Neuronal stem cell (in vitro differentiated cells): ENCODE measurements around the gene AIM2.

Experiments used
- DNase-seq: peaks from one replicate; pipeline ENCODE4 v3.0.0-alpha.2; 2013; ENCODE audit warnings: low spot score
- H2AFZ ChIP-seq: one replicate; pipeline ENCODE4 v1.6.1; 2013; ENCODE audit warnings: mild to moderate bottlenecking, low read length, inconsistent platforms
- H2AK5ac ChIP-seq: 2 replicates; pipeline ENCODE4 v1.6.1; 2013; ENCODE audit warnings: low read depth, mild to moderate bottlenecking, inconsistent platforms, low read length, moderate library complexity, mixed read lengths
- H2BK120ac ChIP-seq: 2 replicates; pipeline ENCODE4 v1.6.1; 2013; ENCODE audit warnings: low read depth, mild to moderate bottlenecking, inconsistent platforms, low read length, moderate library complexity, mixed read lengths
- H2BK12ac ChIP-seq: one replicate; pipeline ENCODE4 v1.6.1; 2013; ENCODE audit warnings: low read length, inconsistent platforms
- H2BK15ac ChIP-seq: 2 replicates; pipeline ENCODE4 v1.6.1; 2013; ENCODE audit warnings: mild to moderate bottlenecking, low read length, inconsistent platforms, mixed read lengths
- H2BK5ac ChIP-seq: one replicate; pipeline ENCODE4 v1.6.1; 2013; ENCODE audit warnings: inconsistent platforms, mild to moderate bottlenecking, low read length, moderate library complexity
- H3K14ac ChIP-seq: one replicate; pipeline ENCODE4 v1.6.1; 2013; ENCODE audit warnings: low read length, inconsistent platforms
- H3K18ac ChIP-seq: 2 replicates; pipeline ENCODE4 v1.6.1; 2013; ENCODE audit warnings: low read length, inconsistent platforms
- H3K23ac ChIP-seq: 2 replicates; pipeline ENCODE4 v1.6.1; 2013; ENCODE audit warnings: low read depth, mild to moderate bottlenecking, mixed read lengths, low read length, inconsistent platforms; ENCODE audit not compliant: poor library complexity
- H3K27ac ChIP-seq: replicated peaks from 3 replicates; pipeline ENCODE4 v1.5.1; 2013; ENCODE audit warnings: low read length, inconsistent platforms
- H3K27me3 ChIP-seq, 3 experiments: 2 replicates each; pipeline ENCODE4 v1.6.1; 2013; ENCODE audit warnings: low read length in 3 of 3, mild to moderate bottlenecking in 2 of 3, inconsistent platforms in 1 of 3, low read depth in 1 of 3, mixed read lengths in 1 of 3, moderate library complexity in 1 of 3; ENCODE audit not compliant: control insufficient read depth in 3 of 3, insufficient read depth in 3 of 3
- H3K36me3 ChIP-seq, 2 donors: replicated peaks in 1 of 2; 2 replicates each; pipeline ENCODE4 v1.6.1; 2013; ENCODE audit warnings: low read length in 2 of 2; ENCODE audit not compliant: control insufficient read depth in 2 of 2, insufficient read depth in 2 of 2
- H3K4ac ChIP-seq: 2 replicates; pipeline ENCODE4 v1.6.1; 2013; ENCODE audit warnings: inconsistent platforms, mild to moderate bottlenecking, low read length, moderate library complexity
- H3K4me1 ChIP-seq, 2 donors: 1 replicate in 1 of 2; 2 replicates in 1 of 2; pipeline ENCODE4 v1.6.1; 2013; ENCODE audit warnings: low read length in 2 of 2, low read depth in 1 of 2; ENCODE audit not compliant: control insufficient read depth in 2 of 2, insufficient read depth in 1 of 2
- H3K4me2 ChIP-seq: one replicate; pipeline ENCODE4 v1.6.1; 2013; ENCODE audit warnings: mild to moderate bottlenecking, low read length, inconsistent platforms; ENCODE audit not compliant: insufficient read depth, poor library complexity, severe bottlenecking
- H3K4me3 ChIP-seq, 2 donors: 2 replicates each; pipeline ENCODE4 v1.5.1; 2013; ENCODE audit warnings: low read length in 2 of 2, mild to moderate bottlenecking in 2 of 2, inconsistent platforms in 1 of 2, moderate library complexity in 1 of 2
- H3K79me1 ChIP-seq: one replicate; pipeline ENCODE4 v1.6.1; 2013; ENCODE audit warnings: low read depth, mild to moderate bottlenecking, inconsistent platforms, low read length, moderate library complexity
- H3K9ac ChIP-seq: one replicate; pipeline ENCODE4 v1.6.1; 2013; ENCODE audit warnings: mild to moderate bottlenecking, low read depth, low read length, inconsistent platforms; ENCODE audit not compliant: poor library complexity
- H3K9me3 ChIP-seq, 2 donors: replicated peaks in 1 of 2; 2 replicates each; pipeline versions ENCODE3 to v1.6.1; 2013; ENCODE audit warnings: low read length in 2 of 2, mild to moderate bottlenecking in 2 of 2, inconsistent platforms in 1 of 2, low read depth in 1 of 2, mixed read lengths in 1 of 2, moderate library complexity in 1 of 2; ENCODE audit not compliant: control insufficient read depth in 2 of 2, insufficient read depth in 1 of 2
- H4K8ac ChIP-seq: one replicate; pipeline ENCODE4 v1.6.1; 2013; ENCODE audit warnings: low read depth, mild to moderate bottlenecking, inconsistent platforms, low read length, moderate library complexity
- H4K91ac ChIP-seq: one replicate; pipeline ENCODE4 v1.6.1; 2013; ENCODE audit warnings: low read length, low read depth, mild to moderate bottlenecking, inconsistent platforms; ENCODE audit not compliant: poor library complexity
- WGBS, 2 donors: extraction: QIAGEN DNeasy Blood & Tissue Kit; methylation state at CpG; one replicate each; pipeline ENCODE4 v1.1.7; 2013; ENCODE audit warnings: missing lambda C conversion rate in 2 of 2, mixed read lengths in 1 of 2; ENCODE audit not compliant: insufficient read length in 2 of 2, insufficient replicate concordance in 1 of 2; ENCODE audit errors: extremely low coverage in 2 of 2; 5-methylcytosine and 5-hydroxymethylcytosine counted together

Gene AIM2

GRCh38 chr1:159056069-159056698, 20.4 kb downstream of the AIM2 start:
- Histone ChIP-seq H3K4ac (no peak overlapping the region), H3K27ac (no peak overlapping the region)

GRCh38 chr1:159055181-159055641, 21.4 kb downstream of the AIM2 start:
- no peak for DNase-seq
- Histone ChIP-seq H3K9me3 (peaks cover 0 to 3% of the 10 kb centered on the region in 2 donors), H3K9ac (no peak overlapping the region), H3K4me1 (no peaks in the 10 kb centered on the region), H3K79me1 (peaks cover 2% of the 10 kb centered on the region), H2BK5ac (no peak overlapping the region), H4K8ac (no peak overlapping the region), H3K27me3 (no peaks in the 10 kb centered on the region), H3K23ac (no peak overlapping the region), H2AK5ac (no peak overlapping the region), H2BK15ac (no peak overlapping the region), H2BK120ac (no peak overlapping the region), H4K91ac (no peak overlapping the region), H2BK12ac (no peak overlapping the region), H3K4me2 (no peak overlapping the region), H3K14ac (no peak overlapping the region), H3K4ac (no peak overlapping the region), H3K36me3 (peaks cover 0 to 43% of the 10 kb centered on the region in 2 donors), H3K4me3 (no peak overlapping the region), H2AFZ (no peak overlapping the region), H3K27ac (no peak overlapping the region), H3K18ac (no peak overlapping the region)
- WGBS, 2 donors: no CpG with 5 or more reads among the region's 5 CpGs

More at GRCh38 chr1:159056069-159056698, 20.4 kb downstream of the AIM2 start:
- H4K8ac ChIP-seq: no peak overlapping the region
- H3K9me3 ChIP-seq: peaks cover 0 to 3% of the 10 kb centered on the region in 2 donors
- WGBS, 2 donors: no CpG with 5 or more reads among the region's 7 CpGs
- H3K4me1 ChIP-seq: no peaks in the 10 kb centered on the region
- H3K79me1 ChIP-seq: no peaks in the 10 kb centered on the region
- no peak overlapping the region for H2BK5ac ChIP-seq
- H3K23ac ChIP-seq: no peak overlapping the region
- H3K4me3 ChIP-seq: no peak overlapping the region
- no peak for DNase-seq
- no peak overlapping the region for H2AK5ac ChIP-seq
- no peak overlapping the region for H3K9ac ChIP-seq
- no peak overlapping the region for H3K4me2 ChIP-seq
- no peaks in the 10 kb centered on the region for H3K27me3 ChIP-seq
- peaks cover 0 to 35% of the 10 kb centered on the region in 2 donors for H3K36me3 ChIP-seq
- H3K14ac ChIP-seq: no peak overlapping the region
- H2AFZ ChIP-seq: no peak overlapping the region
- no peak overlapping the region for H2BK12ac ChIP-seq
- no peak overlapping the region for H3K18ac ChIP-seq
- H4K91ac ChIP-seq: no peak overlapping the region
- no peak overlapping the region for H2BK15ac ChIP-seq
- no peak overlapping the region for H2BK120ac ChIP-seq

GRCh38 chr1:159054427-159054826, 22.1 kb downstream of the AIM2 start:
- no peak overlapping the region for H3K4me2 ChIP-seq
- H2AK5ac ChIP-seq: no peak overlapping the region
- no peak overlapping the region for H2AFZ ChIP-seq
- no CpG with 5 or more reads among the region's 2 CpGs for WGBS, 2 donors
- H3K14ac ChIP-seq: no peak overlapping the region
- H3K9me3 ChIP-seq: peaks cover 0 to 3% of the 10 kb centered on the region in 2 donors
- no peak overlapping the region for H2BK5ac ChIP-seq
- peaks cover 2% of the 10 kb centered on the region for H3K79me1 ChIP-seq
- H3K9ac ChIP-seq: no peak overlapping the region
- no peaks in the 10 kb centered on the region for H3K4me1 ChIP-seq
- H4K91ac ChIP-seq: no peak overlapping the region
- H2BK120ac ChIP-seq: no peak overlapping the region
- no peaks in the 10 kb centered on the region for H3K27me3 ChIP-seq
- no peak overlapping the region for H2BK15ac ChIP-seq
- no peak overlapping the region for H3K27ac ChIP-seq
- H3K4ac ChIP-seq: no peak overlapping the region
- peaks cover 0 to 44% of the 10 kb centered on the region in 2 donors for H3K36me3 ChIP-seq
- no peak for DNase-seq
- no peak overlapping the region for H3K23ac ChIP-seq
- H2BK12ac ChIP-seq: no peak overlapping the region
- no peak overlapping the region for H3K18ac ChIP-seq
- H3K4me3 ChIP-seq: no peak overlapping the region
- no peak overlapping the region for H4K8ac ChIP-seq

GRCh38 chr1:159051436-159051835, 25.1 kb downstream of the AIM2 start:
- Histone ChIP-seq H2AK5ac (no peak overlapping the region), H2BK15ac (no peak overlapping the region), H3K9ac (no peak overlapping the region), H3K27ac (no peak overlapping the region), H3K4me1 (no peaks in the 10 kb centered on the region), H2BK120ac (no peak overlapping the region), H2BK12ac (no peak overlapping the region), H3K4me2 (no peak overlapping the region), H3K36me3 (peaks cover 0 to 44% of the 10 kb centered on the region in 2 donors), H4K8ac (no peak overlapping the region), H3K4ac (no peak overlapping the region), H3K14ac (no peak overlapping the region), H3K79me1 (peaks cover 2% of the 10 kb centered on the region), H2AFZ (no peak overlapping the region), H3K27me3 (no peaks in the 10 kb centered on the region), H3K23ac (no peak overlapping the region), H3K4me3 (no peak overlapping the region), H3K18ac (no peak overlapping the region), H4K91ac (no peak overlapping the region), H2BK5ac (no peak overlapping the region), H3K9me3 (no peaks in the 10 kb centered on the region)
- no peak for DNase-seq
- WGBS, 2 donors: 100% methylated on average over 1 of the region's 2 CpGs
